SK-N-MC (cell line): ENCODE results near the gene MDN1.

Source experiments
- EZH2 ChIP-seq: fragments of 200-600 bp; sonication (generic); IDR thresholded peaks from one replicate; pipeline ENCODE4 v1.6.1; 2017; ENCODE audit warnings: antibody characterized with exemption
- POLR2AphosphoS5 ChIP-seq: IDR thresholded peaks from 2 replicates; pipeline ENCODE4 v1.6.1; 2012; ENCODE audit warnings: mild to moderate bottlenecking, low read depth, low read length, borderline replicate concordance

DNA sequence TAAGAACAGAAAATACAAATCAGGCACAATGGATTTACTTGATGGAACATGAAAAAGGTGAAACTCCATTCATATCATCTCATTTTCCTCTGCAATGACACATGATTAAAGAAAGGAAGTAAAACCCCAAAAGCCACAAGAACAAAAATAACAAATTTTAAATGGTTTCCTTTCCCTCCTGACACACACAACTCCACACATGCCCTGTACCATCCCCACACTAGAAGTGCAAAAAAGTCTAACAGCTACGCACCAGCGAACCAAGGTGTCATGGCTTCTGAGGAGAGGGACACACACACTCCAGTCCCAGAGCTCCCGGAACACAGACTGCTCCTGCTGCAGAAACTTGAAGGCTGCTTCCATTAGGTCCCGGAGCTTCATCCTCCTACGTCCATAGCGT lies 25.3 kb downstream of the MDN1 start:
- TF ChIP-seq EZH2 (no peak), POLR2AphosphoS5 (no peak)
